K562 (cell line): Measurements from ENCODE around the gene PRMT7. TPM values are rescaled to one million over a fixed set of nuclear protein-coding genes. Genes with fewer than 3 reads are reported as not detected.

Experiments used
- BMI1 ChIP-seq: fragments of 150-350 bp; IDR thresholded peaks from 2 replicates; pipeline ENCODE4 v1.6.1; 2014; ENCODE audit warnings: low read length
- CBFA2T2 ChIP-seq: fragments of 450-650 bp; conservative IDR thresholded peaks from 2 replicates; pipeline ENCODE4 v1.6.1; 2017; ENCODE audit warnings: mild to moderate bottlenecking
- GABPA ChIP-seq: fragments of 200-800 bp; sonication (Bioruptor generic); conservative IDR thresholded peaks from 2 replicates; pipeline ENCODE4 v1.6.1; 2016; ENCODE audit warnings: low read depth, missing genetic modification characterization, missing compliant biosample characterization
- GATA2 ChIP-seq: sonication (generic); formaldehyde crosslinking; IDR thresholded peaks from 2 replicates; pipeline ENCODE4 v1.4.0; 2020; ENCODE audit warnings: mild to moderate bottlenecking, missing genetic modification reagents
- HDAC6 ChIP-seq: IDR thresholded peaks from 2 replicates; pipeline ENCODE4 v1.6.1; 2012; ENCODE audit warnings: low read depth, mild to moderate bottlenecking, control low read depth, inconsistent platforms, low read length, moderate library complexity
- HSF4 ChIP-seq: fragments of 250-450 bp; sonication (Bioruptor Pico); IDR thresholded peaks from 2 replicates; pipeline ENCODE4 v2.1.2; 2022; ENCODE audit warnings: mild to moderate bottlenecking, moderate library complexity, borderline replicate concordance
- NCOA1 ChIP-seq: fragments of 450-650 bp; IDR thresholded peaks from 2 replicates; pipeline ENCODE4 v1.6.1; 2016; ENCODE audit warnings: low read depth
- POLR3A ChIP-seq: IDR thresholded peaks from 2 replicates; pipeline ENCODE4 v1.6.1; 2011; ENCODE audit warnings: borderline replicate concordance, mild to moderate bottlenecking, moderate library complexity; ENCODE audit not compliant: insufficient read length, insufficient read depth; ENCODE audit errors: extremely low read depth
- PPARD ChIP-seq: fragments of 250-450 bp; sonication (Bioruptor Pico); IDR thresholded peaks from 2 replicates; pipeline ENCODE4 v1.8.0; 2022; ENCODE audit warnings: inconsistent platforms, mild to moderate bottlenecking, moderate library complexity
- PRPF4 ChIP-seq: fragments of 200-400 bp; formaldehyde crosslinking; IDR thresholded peaks from one replicate; pipeline ENCODE4 v1.6.1; 2017; ENCODE audit warnings: low read length, low read depth, mild to moderate bottlenecking; ENCODE audit not compliant: insufficient read depth, poor library complexity, severe bottlenecking
- RAD51 ChIP-seq: fragments of 450-650 bp; IDR thresholded peaks from 2 replicates; pipeline ENCODE4 v1.7.1; 2016; ENCODE audit warnings: low read depth, mild to moderate bottlenecking, borderline replicate concordance
- TAF9B ChIP-seq: fragments of 450-650 bp; IDR thresholded peaks from 2 replicates; pipeline ENCODE4 v1.6.1; 2018; ENCODE audit warnings: mild to moderate bottlenecking; ENCODE audit not compliant: partially characterized antibody
- TSC22D4 ChIP-seq: fragments of 450-650 bp; IDR thresholded peaks from 2 replicates; pipeline ENCODE4 v1.6.1; 2016; ENCODE audit warnings: missing genetic modification characterization, missing biosample characterization, control low read depth
- XRCC5 ChIP-seq: fragments of 200-400 bp; formaldehyde crosslinking; IDR thresholded peaks from 2 replicates; pipeline ENCODE4 v1.6.1; 2017; ENCODE audit warnings: low read depth, mild to moderate bottlenecking, low read length
- ZNF140 ChIP-seq: fragments of 250-450 bp; sonication (Bioruptor Pico); IDR thresholded peaks from 2 replicates; pipeline ENCODE4 v1.8.0; 2021; ENCODE audit warnings: moderate library complexity, mild to moderate bottlenecking, inconsistent platforms
- ZNF217 ChIP-seq: sonication (generic); formaldehyde crosslinking; IDR thresholded peaks from 2 replicates; pipeline ENCODE4 v1.8.0; 2022; ENCODE audit warnings: mild to moderate bottlenecking, missing genetic modification reagents
- ZNF24 ChIP-seq: fragments of 450-650 bp; IDR thresholded peaks from 2 replicates; pipeline ENCODE4 v1.6.1; 2016
- ZNF431 ChIP-seq: sonication (generic); formaldehyde crosslinking; IDR thresholded peaks from 2 replicates; pipeline ENCODE4 v1.8.0; 2022; ENCODE audit warnings: mild to moderate bottlenecking, missing genetic modification reagents
- polyA plus RNA-seq, 8 experiments: library from polyadenylated mRNA; depleted of rRNA in 4 of 8; stranded (reverse) in 5 of 8; unstranded in 3 of 8; fragments of >200 nt; fragmentation: Nextera tagmentation in 2 of 8; fragmentation: Illumina TruSeq in 1 of 8; extraction: Ambion mirVana in 2 of 8; extraction: Trizol in 1 of 8; gene quantifications; 2 replicates each; pipeline versions ENCODE4 v1.2.1 to v1.2.3, GENCODE V29; 2011 to 2014; ENCODE audit warnings: inconsistent platforms in 1 of 8, missing spikeins in 1 of 8
- total RNA-seq, 7 experiments: library from RNA; depleted of rRNA in 6 of 7; stranded (reverse); fragments of >200 nt in 6 of 7; fragmentation: Illumina TruSeq in 2 of 7; extraction: Trizol in 2 of 7; gene quantifications; 2 replicates each; pipeline versions ENCODE4 v1.2.1 to v1.2.3, GENCODE V29; 2011 to 2021; ENCODE audit warnings: low replicate concordance in 1 of 7
- TF ChIP-seq, protein P1 (sequence below): fragments of 250-450 bp; sonication (Bioruptor Pico); IDR thresholded peaks from 2 replicates; pipeline ENCODE4 v1.9.0; 2021; ENCODE audit warnings: mild to moderate bottlenecking, inconsistent platforms
- TF ChIP-seq, protein P2 (sequence below): sonication (generic); formaldehyde crosslinking; IDR thresholded peaks from 2 replicates; pipeline ENCODE4 v1.8.1; 2023; ENCODE audit warnings: mild to moderate bottlenecking, missing genetic modification reagents
- TF ChIP-seq, protein P3 (sequence below): fragments of 250-450 bp; sonication (Bioruptor Pico); IDR thresholded peaks from 2 replicates; pipeline ENCODE4 v1.4.0; 2020
- TF ChIP-seq, protein P4 (sequence below), 2 experiments: fragments of 250-450 bp in 1 of 2; fragments of 450-650 bp in 1 of 2; sonication (Bioruptor Pico) in 1 of 2; IDR thresholded peaks; 2 replicates each; pipeline versions ENCODE4 v1.6.1 to v1.8.0; 2016 to 2021; ENCODE audit warnings: mild to moderate bottlenecking in 2 of 2, moderate library complexity in 2 of 2, missing compliant biosample characterization in 1 of 2, missing genetic modification characterization in 1 of 2

The PRMT7 gene
- total and polyA plus RNA-seq, 9 of the 15 experiments (the other 6 are each of a cell fraction or from before 2014, with no cell fraction given) = 6.4 to 88.8 (median 73.1) TPM

DNA sequence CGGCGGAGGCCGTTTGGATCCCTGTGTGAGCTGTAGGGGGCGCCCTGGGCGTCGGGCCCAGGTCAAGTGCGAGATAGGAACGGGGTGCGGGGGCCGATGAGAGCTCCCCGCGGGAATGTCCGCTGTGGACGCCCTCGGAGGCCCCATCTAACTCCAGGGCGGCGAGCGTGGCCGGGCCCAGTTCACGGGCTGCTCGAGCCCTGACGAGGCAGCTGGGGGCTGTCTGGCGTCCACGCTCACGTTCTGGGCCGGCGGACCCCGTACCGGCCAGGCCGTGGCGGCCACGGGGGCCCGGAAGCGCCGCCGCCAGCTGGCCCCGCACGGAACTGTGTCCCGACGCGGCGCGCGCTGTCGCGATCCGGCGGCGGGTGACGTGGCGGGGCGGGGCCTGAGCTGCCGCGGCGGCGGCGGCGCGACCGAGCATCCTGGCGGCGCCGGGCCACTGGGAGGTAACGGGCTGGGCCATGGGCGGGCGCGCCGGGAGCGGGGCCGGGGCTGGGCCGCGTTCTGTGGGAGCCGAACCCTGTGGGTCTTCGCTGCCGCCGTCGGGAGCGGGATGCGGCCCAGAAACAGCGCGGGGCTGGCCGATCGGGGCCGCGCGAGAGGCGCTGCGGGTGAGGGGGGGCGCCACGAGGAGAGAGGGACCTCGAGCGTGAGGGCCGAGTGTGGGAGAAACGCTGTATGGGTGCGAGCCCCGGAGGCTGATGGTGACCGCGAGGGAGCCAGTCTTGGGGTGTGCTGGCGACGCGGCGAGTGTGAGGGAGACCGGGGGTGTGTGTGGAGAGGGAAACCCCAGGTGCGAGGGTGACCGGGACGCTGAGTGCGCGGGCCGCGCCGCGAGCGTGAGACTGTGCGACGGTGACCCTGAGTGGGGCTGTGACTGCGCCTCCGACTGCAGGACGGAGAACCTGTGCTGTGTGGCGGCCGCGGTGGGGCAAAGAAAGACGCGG lies 46.4 kb upstream of the PRMT7 start, which contains the start of gene SLC7A6 (continued):
- TF ChIP-seq, protein P1, sequence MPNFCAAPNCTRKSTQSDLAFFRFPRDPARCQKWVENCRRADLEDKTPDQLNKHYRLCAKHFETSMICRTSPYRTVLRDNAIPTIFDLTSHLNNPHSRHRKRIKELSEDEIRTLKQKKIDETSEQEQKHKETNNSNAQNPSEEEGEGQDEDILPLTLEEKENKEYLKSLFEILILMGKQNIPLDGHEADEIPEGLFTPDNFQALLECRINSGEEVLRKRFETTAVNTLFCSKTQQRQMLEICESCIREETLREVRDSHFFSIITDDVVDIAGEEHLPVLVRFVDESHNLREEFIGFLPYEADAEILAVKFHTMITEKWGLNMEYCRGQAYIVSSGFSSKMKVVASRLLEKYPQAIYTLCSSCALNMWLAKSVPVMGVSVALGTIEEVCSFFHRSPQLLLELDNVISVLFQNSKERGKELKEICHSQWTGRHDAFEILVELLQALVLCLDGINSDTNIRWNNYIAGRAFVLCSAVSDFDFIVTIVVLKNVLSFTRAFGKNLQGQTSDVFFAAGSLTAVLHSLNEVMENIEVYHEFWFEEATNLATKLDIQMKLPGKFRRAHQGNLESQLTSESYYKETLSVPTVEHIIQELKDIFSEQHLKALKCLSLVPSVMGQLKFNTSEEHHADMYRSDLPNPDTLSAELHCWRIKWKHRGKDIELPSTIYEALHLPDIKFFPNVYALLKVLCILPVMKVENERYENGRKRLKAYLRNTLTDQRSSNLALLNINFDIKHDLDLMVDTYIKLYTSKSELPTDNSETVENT (CRISPR knock-in tag) = peak; percentile 12; the same call in 1 of the 2 replicates
- TF ChIP-seq HSF4 (CRISPR knock-in tag) = no peak
- TF ChIP-seq ZNF217 (CRISPR knock-in tag) = no peak
- no peak for TF ChIP-seq ZNF140 (CRISPR knock-in tag)
- TF ChIP-seq GATA2 (CRISPR knock-in tag) = no peak
- no peak for TF ChIP-seq PRPF4
- no peak for TF ChIP-seq NCOA1
- TF ChIP-seq GABPA (tag) = peak; percentile 83
- TF ChIP-seq, protein P2, sequence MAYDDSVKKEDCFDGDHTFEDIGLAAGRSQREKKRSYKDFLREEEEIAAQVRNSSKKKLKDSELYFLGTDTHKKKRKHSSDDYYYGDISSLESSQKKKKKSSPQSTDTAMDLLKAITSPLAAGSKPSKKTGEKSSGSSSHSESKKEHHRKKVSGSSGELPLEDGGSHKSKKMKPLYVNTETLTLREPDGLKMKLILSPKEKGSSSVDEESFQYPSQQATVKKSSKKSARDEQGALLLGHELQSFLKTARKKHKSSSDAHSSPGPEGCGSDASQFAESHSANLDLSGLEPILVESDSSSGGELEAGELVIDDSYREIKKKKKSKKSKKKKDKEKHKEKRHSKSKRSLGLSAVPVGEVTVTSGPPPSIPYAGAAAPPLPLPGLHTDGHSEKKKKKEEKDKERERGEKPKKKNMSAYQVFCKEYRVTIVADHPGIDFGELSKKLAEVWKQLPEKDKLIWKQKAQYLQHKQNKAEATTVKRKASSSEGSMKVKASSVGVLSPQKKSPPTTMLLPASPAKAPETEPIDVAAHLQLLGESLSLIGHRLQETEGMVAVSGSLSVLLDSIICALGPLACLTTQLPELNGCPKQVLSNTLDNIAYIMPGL = peak; percentile 6; the same call in 1 of the 2 replicates
- no peak for TF ChIP-seq PPARD
- TF ChIP-seq BMI1 = no peak
- TF ChIP-seq HDAC6 = no peak
- no peak for TF ChIP-seq XRCC5
- TF ChIP-seq TSC22D4 (tag) = no peak
- TF ChIP-seq, protein P3, sequence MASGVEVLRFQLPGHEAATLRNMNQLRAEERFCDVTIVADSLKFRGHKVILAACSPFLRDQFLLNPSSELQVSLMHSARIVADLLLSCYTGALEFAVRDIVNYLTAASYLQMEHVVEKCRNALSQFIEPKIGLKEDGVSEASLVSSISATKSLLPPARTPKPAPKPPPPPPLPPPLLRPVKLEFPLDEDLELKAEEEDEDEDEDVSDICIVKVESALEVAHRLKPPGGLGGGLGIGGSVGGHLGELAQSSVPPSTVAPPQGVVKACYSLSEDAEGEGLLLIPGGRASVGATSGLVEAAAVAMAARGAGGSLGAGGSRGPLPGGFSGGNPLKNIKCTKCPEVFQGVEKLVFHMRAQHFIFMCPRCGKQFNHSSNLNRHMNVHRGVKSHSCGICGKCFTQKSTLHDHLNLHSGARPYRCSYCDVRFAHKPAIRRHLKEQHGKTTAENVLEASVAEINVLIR (CRISPR knock-in tag) = no peak
- TF ChIP-seq ZNF24 = peak; percentile 54; the same call in 1 of the 2 replicates
- 0 out of 2 replicates have a peak, but pooled peaks have one; percentile 4 for TF ChIP-seq CBFA2T2
- TF ChIP-seq TAF9B = no peak
- no peak for TF ChIP-seq POLR3A
- no peak for TF ChIP-seq RAD51
- TF ChIP-seq ZNF431 (CRISPR knock-in tag) = peak; percentile 51; the same call in 1 of the 2 replicates
- TF ChIP-seq, protein P4, sequence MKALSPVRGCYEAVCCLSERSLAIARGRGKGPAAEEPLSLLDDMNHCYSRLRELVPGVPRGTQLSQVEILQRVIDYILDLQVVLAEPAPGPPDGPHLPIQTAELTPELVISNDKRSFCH (CRISPR knock-in tag; IDR thresholded peaks at IDR 0.05) = no peak
- TF ChIP-seq, protein P4 (tag; IDR thresholded peaks at IDR 0.05) = peak; percentile 69
